ENCODE results near the gene OOSP3. TPM values are rescaled to one million over a fixed set of nuclear protein-coding genes. Genes with fewer than 3 reads are reported as not detected.

OOSP3 gene
- total RNA-seq: not detected

DNA sequence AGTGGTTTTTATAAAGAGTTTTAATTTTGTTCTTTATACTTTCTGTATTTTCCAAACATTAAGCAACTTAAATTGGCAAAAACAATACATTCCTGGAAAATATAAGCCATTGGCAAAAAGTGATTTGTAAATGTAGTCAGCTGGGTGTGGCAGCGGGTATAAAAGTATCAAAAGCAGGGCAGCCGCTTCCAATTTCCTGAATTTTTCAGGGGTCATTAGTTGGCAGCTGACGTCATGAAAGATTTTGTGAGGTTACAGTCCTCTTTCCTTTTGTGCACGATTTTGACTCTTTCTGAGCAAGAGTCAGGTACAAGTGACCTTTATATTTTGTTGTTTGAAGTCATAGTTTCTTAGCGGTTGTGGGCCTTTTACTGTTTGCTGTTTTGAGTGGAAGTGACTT is at the start of gene OOSP3:
Gene OOSP3 (plus strand): TSS at position 208 of the 400 bp plus-strand sequence. CDS start 27 bp downstream, at position 235.
- no peak for ATAC-seq
- no peak for TF ChIP-seq POLR2AphosphoS5 (IDR thresholded peaks at IDR 0.05)
- TF ChIP-seq EP300 (IDR thresholded peaks at IDR 0.05): no peak
- TF ChIP-seq CTCF (IDR thresholded peaks at IDR 0.05): no peak
- TF ChIP-seq POLR2A (IDR thresholded peaks at IDR 0.05): no peak
- H3K27me3 ChIP-seq: no peaks in the 10 kb centered on the region
- no peak within 1 kb of the TSS for H3K27ac ChIP-seq
- H3K4me1 ChIP-seq: no peaks in the 10 kb centered on the region
- no peaks in the 10 kb centered on the region for H3K9me3 ChIP-seq
- WGBS, 2 donors (ENCODE audit: low coverage in 1 of 2): 64 to 79% methylated on average over 5 of the region's 5 CpGs
- H3K4me3 ChIP-seq: no peak within 1 kb of the TSS
- no peaks in the 10 kb centered on the region for H3K36me3 ChIP-seq

DNA sequence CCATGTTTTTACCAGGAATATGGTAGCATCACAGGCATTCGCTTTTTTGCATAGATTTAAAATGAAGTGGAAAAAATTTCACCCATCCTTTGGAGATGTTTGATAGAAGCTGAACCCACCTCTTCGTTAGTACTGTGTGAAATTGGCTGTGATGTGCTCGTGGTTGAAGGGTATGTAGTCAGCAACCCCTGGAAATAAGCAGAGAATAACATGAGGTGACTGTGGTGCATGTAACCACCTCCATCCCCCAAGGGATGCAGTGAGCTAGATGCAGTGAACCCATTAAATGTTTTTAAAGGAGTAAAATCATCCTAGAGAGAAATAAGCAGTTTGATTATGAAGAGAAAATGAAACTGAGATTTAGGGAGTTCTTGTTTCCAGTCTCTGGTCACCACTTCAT is 49.2 kb upstream of the OOSP3 start:
- H3K27me3 ChIP-seq: no peaks in the 10 kb centered on the region
- WGBS, 2 donors (ENCODE audit: low coverage in 1 of 2): 77 to 83% methylated on average over 2 to 3 of the region's 3 CpGs
- H3K27ac ChIP-seq: no peak overlapping the region
- H3K36me3 ChIP-seq: no peaks in the 10 kb centered on the region
- H3K9me3 ChIP-seq: no peaks in the 10 kb centered on the region
- H3K4me3 ChIP-seq: no peak overlapping the region
- no peak for ATAC-seq
- TF ChIP-seq CTCF (IDR thresholded peaks at IDR 0.05) (no peak), EP300 (IDR thresholded peaks at IDR 0.05) (no peak), POLR2A (IDR thresholded peaks at IDR 0.05) (no peak), POLR2AphosphoS5 (IDR thresholded peaks at IDR 0.05) (no peak)
- H3K4me1 ChIP-seq: no peaks in the 10 kb centered on the region

GRCh38 chr11:59833602-59834001 is 45.0 kb upstream of the OOSP3 start:
- H3K27me3 ChIP-seq: no peaks in the 10 kb centered on the region
- H3K9me3 ChIP-seq: no peaks in the 10 kb centered on the region
- H3K36me3 ChIP-seq: no peaks in the 10 kb centered on the region
- no peak overlapping the region for H3K4me3 ChIP-seq
- WGBS, 2 donors (ENCODE audit: low coverage in 1 of 2): 59 to 70% methylated on average over 2 of the region's 2 CpGs
- ATAC-seq: no peak
- H3K27ac ChIP-seq: no peak overlapping the region
- no peaks in the 10 kb centered on the region for H3K4me1 ChIP-seq
- TF ChIP-seq EP300 (IDR thresholded peaks at IDR 0.05) (no peak), POLR2AphosphoS5 (IDR thresholded peaks at IDR 0.05) (no peak), POLR2A (IDR thresholded peaks at IDR 0.05) (no peak), CTCF (IDR thresholded peaks at IDR 0.05) (no peak)

- Histone ChIP-seq H3K27ac (no peak overlapping the region), H3K9me3 (no peaks in the 10 kb centered on the region), H3K36me3 (no peaks in the 10 kb centered on the region), H3K4me1 (no peaks in the 10 kb centered on the region), H3K4me3 (no peak overlapping the region), H3K27me3 (no peaks in the 10 kb centered on the region)
- TF ChIP-seq CTCF (IDR thresholded peaks at IDR 0.05): no peak
- TF ChIP-seq EP300 (IDR thresholded peaks at IDR 0.05): no peak
- TF ChIP-seq POLR2AphosphoS5 (IDR thresholded peaks at IDR 0.05): no peak
- no peak for TF ChIP-seq POLR2A (IDR thresholded peaks at IDR 0.05)
- ATAC-seq: no peak
Measured at GRCh38 chr11:59839615-59840014, 39.0 kb upstream of the OOSP3 start.

- H3K4me3 ChIP-seq: no peak overlapping the region
- 85 to 89% methylated on average over 1 to 2 of the region's 2 CpGs for WGBS, 2 donors (ENCODE audit: low coverage in 1 of 2)
- no peak for TF ChIP-seq EP300 (IDR thresholded peaks at IDR 0.05)
- TF ChIP-seq POLR2AphosphoS5 (IDR thresholded peaks at IDR 0.05): no peak
- no peak for TF ChIP-seq CTCF (IDR thresholded peaks at IDR 0.05)
- TF ChIP-seq POLR2A (IDR thresholded peaks at IDR 0.05): no peak
Measured at GRCh38 chr11:59841514-59841913, 37.1 kb upstream of the OOSP3 start.

More at GRCh38 chr11:59841514-59841913, 37.1 kb upstream of the OOSP3 start:
- Histone ChIP-seq H3K36me3 (no peaks in the 10 kb centered on the region), H3K9me3 (no peaks in the 10 kb centered on the region), H3K4me1 (no peaks in the 10 kb centered on the region), H3K27ac (no peak overlapping the region), H3K27me3 (no peaks in the 10 kb centered on the region)
- no peak for ATAC-seq
